Superior temporal gyrus (tissue), 1 donor: ENCODE data around the gene HES5.
"Not testable (repeated sequence)": the region's sequence is repeated elsewhere in the genome, so short reads cannot be mapped to it uniquely, and the experiment has no call there.

ENCODE experiments used
- DNase-seq: peaks from one replicate; pipeline ENCODE4 v3.0.0-alpha.2; 2016; ENCODE audit errors: extremely low spot score

Gene HES5

DNA sequence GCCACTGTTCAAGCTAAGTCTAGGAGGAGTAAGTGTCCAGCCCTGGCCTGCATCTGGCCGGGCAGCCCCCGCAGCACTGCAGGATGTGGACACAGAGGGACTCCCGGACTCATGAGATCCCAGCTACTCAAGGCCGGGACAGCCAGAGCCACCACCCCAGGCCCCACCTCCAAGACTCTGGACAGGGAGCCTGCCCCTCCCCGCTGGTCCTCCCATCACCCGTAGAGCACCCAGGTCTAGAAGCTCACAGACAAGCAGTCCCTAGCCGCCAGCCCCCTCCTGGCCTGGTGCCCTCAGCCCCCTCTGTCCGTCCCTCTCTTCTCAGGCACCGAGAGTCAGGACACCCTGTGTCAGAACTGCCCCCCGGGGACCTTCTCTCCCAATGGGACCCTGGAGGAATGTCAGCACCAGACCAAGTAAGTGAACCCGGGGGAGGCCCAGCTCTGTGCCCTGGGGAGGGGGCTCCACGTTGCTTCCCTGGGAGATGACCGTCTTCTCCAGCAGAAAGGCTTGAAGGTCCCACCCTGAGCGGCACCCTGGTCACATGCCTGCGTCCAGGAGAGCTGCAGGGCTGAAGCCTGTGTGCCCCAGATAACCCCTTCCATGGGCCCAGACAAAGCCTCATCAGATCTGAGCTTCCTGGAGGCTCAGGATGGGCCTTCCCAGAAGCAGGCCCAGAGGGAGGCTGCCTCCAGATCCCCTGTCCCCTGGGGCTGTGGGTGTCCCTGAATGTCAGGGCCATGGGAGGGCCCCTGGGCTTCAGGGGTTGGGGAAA is 30.4 kb upstream of the HES5 start:
- no peak for DNase-seq

GRCh38 chr1:2559509-2560298 is 29.6 kb upstream of the HES5 start:
- DNase-seq: no peak

GRCh38 chr1:2558861-2559260 is 28.8 kb upstream of the HES5 start:
- DNase-seq: no peak

DNA sequence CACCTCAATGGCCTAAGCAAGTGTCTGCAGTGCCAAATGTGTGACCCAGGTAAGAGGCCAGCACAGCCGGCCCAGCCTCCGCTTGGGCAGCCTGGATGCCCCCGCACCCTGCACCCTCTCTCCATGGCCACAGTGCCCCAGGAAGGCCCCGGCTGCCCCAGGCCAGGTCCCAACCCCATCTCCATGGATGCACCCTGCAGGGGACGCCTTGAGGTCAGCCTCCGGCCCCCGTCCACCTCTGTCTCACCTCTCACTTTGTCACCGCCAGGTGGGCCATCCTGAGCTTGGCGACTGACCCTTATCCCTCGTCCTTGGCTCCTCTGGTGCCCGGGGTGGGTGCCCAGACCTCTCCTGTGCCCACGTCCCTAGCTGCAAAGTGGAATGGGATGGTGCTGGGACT is 28.4 kb upstream of the HES5 start:
- no peak for DNase-seq

DNA sequence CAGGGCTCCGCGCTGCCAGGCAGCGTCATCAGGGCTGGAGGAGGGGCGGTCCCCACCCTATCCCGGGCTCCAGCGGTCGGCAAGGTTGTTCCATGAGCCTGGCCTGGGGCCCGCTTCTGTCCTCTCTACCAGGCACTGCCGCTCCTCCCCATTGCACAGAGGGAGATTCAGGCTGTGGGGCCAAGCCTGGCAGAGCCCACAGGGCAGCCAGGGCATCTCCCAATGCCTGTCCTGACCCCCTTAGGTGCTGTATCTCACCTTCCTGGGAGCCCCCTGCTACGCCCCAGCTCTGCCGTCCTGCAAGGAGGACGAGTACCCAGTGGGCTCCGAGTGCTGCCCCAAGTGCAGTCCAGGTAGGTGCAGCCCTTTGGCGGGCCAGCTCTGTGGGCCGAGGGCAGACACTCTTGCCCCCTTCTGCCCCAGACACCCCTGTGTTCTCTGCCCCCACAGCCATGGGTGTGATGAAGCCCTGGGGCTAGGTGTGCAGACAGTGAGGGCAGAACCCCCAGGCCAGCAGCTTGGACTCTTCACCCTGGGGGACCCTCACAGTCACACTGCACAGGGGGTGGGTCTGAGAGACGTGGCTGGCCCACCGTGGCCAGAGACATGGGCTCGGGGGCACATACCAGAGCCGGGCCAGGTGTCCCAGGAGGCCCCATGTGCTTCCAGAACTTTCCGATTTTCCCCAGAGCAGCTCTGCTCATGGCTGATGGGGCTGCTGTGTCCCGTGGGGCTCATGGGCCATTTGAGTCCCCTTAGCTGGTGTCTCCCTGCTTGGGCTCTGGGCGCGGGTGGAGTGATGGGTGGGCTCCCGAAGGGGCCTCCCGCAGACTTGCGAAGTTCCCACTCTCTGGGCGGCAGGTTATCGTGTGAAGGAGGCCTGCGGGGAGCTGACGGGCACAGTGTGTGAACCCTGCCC is 27.7 kb upstream of the HES5 start:
- DNase-seq: no peak

DNA sequence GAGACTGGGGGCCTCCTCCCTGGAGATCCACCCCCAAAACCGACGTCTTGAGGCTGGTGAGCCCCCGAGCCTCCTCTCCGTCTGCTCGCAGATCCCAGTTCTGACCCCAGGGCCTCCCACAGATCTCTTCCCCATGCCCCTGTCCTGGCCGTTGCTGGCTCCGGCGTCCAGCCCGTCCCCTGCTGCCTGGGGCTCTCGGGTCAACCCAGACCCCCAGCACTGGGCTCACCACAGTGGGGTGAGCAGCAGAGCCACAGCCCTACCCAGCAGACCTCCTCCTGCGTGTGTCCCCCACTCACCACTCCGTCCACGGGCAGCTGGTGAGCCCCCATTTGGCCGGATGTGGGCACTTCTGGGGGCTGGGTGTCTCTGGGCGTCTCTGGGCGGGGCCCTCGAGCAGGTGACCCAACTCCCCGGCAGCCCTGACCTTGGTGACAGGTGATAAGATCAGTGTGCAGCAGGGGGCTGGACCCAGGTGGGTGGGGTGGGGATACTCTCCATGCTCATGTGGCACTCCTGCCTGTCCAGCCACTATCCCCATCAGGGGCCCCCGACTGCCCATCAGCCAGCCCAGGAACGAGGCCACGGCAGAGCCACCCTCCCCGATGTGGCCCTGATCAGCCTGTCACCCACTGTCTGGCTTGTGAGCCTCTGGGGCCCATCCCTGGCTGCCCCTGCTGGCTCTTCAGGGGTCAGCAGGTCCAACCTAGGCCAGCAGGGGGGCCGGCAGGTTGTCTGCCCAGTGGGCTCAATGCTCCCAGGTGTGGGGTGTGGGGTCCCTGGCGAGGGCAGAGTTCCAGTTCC is 26.8 kb upstream of the HES5 start:
- DNase-seq: no peak

- DNase-seq: no peak
These were observed 26.2 kb upstream of the HES5 start, which contains the start of gene TNFRSF14 for GRCh38 chr1:2556277-2556677. Gene TNFRSF14 (plus strand): TSS chr1:2556371. CDS start chr1:2556665, 294 bp downstream.

- no peak for DNase-seq
These were observed 25.7 kb upstream of the HES5 start for GRCh38 chr1:2555634-2556276.

DNA sequence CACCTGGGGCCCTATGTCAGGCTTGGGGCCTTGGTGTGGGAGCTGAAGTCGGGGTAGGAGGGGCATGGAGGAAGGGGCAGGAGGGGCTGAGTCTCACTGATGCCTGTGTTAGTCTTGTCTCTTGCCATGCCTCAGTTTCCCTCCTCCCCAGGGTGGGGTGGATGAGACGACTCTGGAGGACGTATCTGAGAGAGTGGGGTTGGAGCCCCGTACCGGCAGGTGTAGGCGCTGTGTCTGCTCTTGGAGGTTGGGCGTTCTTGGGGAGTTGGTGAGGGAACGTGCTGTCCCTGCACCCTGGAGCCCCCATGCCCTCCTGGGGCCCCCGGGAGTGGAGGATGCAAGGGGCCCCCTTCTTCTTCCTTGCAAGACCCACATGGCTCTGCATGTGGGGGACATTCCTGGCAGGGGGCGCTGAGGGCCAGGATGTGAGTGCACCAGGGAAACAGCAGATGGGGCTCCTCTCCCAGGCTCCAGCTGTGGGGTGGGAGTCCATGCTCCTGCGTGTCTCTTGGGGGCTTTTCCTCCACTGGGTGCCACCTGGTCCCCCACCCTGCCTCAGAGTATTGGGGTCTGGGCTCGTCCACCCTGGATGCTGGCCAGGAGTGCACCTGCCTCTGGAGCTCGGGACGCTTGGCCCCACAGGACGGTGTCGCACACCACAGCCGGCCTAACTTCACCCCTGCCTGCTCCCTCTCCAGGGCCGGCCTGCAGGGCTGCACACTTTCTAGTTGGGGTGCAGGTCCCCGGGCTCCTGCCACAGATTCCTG is 24.7 kb upstream of the HES5 start:
- no peak for DNase-seq

- no peak for DNase-seq
These were observed 24.0 kb upstream of the HES5 start for GRCh38 chr1:2553871-2554620.

DNA sequence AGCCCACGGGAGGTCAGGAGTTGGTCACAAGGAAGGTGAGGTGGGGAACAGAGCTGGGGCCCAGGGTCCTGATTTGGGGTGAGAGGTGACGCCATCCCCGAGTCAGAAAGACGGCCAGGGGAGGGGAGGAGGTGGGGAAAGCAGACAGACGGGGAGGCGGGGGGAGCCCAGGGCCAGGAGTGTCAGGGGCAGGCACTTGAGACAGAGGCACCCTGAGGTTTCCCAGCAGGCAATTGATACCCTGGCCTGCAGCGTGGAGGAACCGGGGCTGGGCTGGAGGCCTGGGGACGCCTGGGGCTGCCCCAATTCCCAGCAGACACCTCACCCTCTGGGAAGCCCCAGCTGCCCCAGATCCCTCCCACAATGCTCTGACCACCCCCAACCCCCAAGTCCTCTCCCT is 23.0 kb upstream of the HES5 start:
- not testable (repeated sequence) for DNase-seq

DNA sequence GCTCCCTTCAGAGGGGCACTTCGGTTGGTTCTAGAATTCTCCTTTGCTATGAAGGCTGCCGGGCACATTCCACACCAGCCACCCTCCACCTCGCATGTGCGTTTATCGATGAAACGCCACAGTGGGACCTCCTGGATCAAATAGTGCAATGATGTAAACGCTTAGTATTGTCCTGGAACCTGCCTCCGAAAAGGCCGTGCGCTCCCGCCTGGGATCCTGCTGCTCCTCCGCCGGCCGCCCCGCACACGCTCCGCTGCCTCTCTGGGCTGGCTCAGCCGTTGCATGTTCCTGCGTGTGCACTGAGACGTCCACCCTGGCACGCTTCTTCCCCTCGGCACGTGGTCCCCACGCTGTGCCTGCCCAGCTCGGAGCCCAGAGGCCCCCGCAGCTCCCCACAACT is 22.1 kb upstream of the HES5 start:
- DNase-seq: no peak

- not testable (repeated sequence) for DNase-seq
These were observed 21.5 kb upstream of the HES5 start for GRCh38 chr1:2551544-2551943.

GRCh38 chr1:2550309-2550861 is 20.3 kb upstream of the HES5 start:
- not testable (repeated sequence) for DNase-seq

DNA sequence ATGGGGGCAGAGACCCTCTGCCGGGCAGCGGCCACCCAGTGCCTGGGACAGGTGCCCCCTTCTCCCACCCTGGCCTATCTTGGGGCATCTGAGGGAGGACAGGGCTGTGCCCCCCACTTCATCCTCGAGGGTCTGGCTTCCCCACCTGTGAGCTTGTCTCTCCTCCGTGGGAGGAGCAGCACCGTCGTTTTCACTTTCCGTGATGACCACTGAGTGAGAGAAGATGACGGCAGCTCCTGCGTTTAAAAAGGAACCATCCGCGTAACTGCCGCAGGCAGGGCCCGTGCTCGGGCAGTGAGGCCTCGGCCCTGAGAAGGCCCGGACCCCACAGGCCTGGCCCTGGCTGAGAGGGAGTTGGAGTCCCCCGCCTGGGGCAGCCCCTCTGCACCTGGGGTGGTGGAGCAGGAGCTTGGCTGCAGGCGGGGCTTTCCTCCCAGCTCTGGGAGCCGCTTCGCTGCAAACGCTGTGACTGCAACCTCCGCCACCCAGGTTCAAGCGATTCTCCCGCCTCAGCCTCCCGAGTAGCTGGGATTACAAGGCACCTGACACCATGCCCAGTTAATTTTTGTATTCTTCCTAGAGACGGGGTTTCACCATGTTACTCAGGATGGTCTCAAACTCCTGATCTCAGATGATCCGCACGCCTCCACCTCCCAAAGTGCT is 19.4 kb upstream of the HES5 start:
- DNase-seq: not testable (repeated sequence)

- DNase-seq: peak; percentile 84
These were observed 18.1 kb upstream of the HES5 start for GRCh38 chr1:2548068-2548589.

DNA sequence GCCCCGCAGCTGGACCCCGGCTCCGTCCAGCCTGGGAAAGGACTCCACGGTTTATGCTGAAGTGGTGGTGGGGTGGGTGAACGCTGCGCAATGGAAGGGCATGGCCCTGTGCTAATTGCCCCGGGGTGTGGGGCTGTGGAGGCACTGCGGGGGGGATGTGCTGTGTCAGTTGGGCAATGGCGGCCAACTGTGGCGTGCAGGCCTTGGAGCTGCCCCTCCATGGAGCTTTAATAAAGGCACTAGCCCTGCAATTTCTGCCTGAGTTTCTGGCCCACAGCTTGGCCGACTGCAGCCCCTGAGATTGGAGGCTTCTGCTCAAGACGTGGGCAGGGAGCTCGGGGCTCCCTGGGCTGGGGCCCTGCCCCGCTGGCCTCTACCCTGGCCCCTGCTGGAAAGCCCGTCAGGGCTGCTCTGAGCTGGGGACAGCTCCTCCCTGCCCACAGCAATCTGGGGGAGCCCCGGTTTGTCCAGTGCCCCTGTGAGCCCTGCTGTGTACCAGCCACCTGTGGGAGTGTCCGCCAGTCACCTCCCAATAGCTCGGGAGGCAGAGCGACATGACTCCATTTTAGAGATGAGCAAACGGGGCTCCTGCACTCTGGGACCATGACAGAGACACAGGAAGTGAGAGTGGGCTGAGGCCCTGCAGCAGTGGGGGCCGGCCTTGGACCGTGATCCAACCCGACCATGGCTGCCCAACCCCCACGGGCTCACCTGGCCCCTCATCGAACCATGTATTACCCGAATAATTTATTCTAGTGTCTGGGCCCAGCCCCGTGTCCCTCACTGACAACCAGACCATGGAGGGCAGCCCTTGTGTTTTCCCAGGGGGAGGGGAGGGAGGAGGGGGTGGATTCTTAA is 17.4 kb upstream of the HES5 start:
- no peak for DNase-seq
